PC-3 (cell line): Measurements from ENCODE around the gene RFPL1. TPM values are rescaled to one million over a fixed set of nuclear protein-coding genes. Genes with fewer than 3 reads are reported as not detected.

Experiments
- ATAC-seq: fragments of 200-7000 bp; cut with Tn5 transposase; 2 replicates; pipeline ENCODE4 v1.9.1; 2020; ENCODE audit warnings: mild to moderate bottlenecking, moderate library complexity
- BruUV-seq: library from RNA; stranded (reverse); fragments of 400-500 nt; replicated peaks from 2 replicates; lab custom pipeline; 2021; lab: Mats Ljungman, UMichigan
- CTCF ChIA-PET: fragments of 300-600 bp; sonication (Branson Sonifier 250); formaldehyde crosslinking; loops from one replicate; lab custom pipeline; 2022; ENCODE audit warnings: antibody characterized with exemption; lab: Charles Lee
- POLR2A ChIA-PET: fragments of 300-600 bp; sonication (Branson Sonifier 250); formaldehyde crosslinking; loops from one replicate; lab custom pipeline; 2022; ENCODE audit warnings: antibody characterized with exemption; ENCODE audit not compliant: unreplicated experiment; lab: Charles Lee
- DNase-seq: peaks from one replicate; pipeline ENCODE4 v3.0.0-alpha.2; 2015
- H2AFZ ChIP-seq: fragments of 300-600 bp; sonication (generic); 2 replicates; pipeline ENCODE4 v1.6.0; 2016; ENCODE audit warnings: antibody characterized with exemption, low read length
- H3F3A ChIP-seq: fragments of 300-600 bp; sonication (generic); one replicate; pipeline ENCODE4 v1.6.0; 2017; ENCODE audit warnings: antibody characterized with exemption, low read length, control low read depth, mild to moderate bottlenecking; ENCODE audit not compliant: unreplicated experiment
- H3K27ac ChIP-seq: fragments of 300-600 bp; sonication (generic); 2 replicates; pipeline ENCODE4 v1.5.1; 2016; ENCODE audit warnings: mild to moderate bottlenecking, low read length
- H3K27me3 ChIP-seq: fragments of 300-600 bp; sonication (generic); 2 replicates; pipeline ENCODE4 v1.6.1; 2016; ENCODE audit warnings: low read length, mixed read lengths
- H3K36me3 ChIP-seq: fragments of 300-600 bp; sonication (generic); 2 replicates; pipeline ENCODE4 v1.6.1; 2016; ENCODE audit warnings: low read depth, mixed run types, low read length, mixed read lengths
- H3K4me1 ChIP-seq: fragments of 300-600 bp; sonication (generic); 2 replicates; pipeline ENCODE4 v1.5.1; 2016; ENCODE audit warnings: low read length; ENCODE audit not compliant: insufficient read depth
- H3K4me2 ChIP-seq: fragments of 300-600 bp; sonication (generic); 2 replicates; pipeline ENCODE4 v1.6.0; 2016; ENCODE audit warnings: low read length
- H3K4me3 ChIP-seq: fragments of 300-600 bp; sonication (generic); 2 replicates; pipeline ENCODE4 v1.5.1; 2016; ENCODE audit warnings: mild to moderate bottlenecking, low read length, mixed read lengths
- H3K79me2 ChIP-seq: fragments of 300-600 bp; sonication (generic); 2 replicates; pipeline ENCODE4 v1.6.1; 2017; ENCODE audit warnings: low read length, mixed read lengths
- H3K9ac ChIP-seq: fragments of 300-600 bp; sonication (generic); 2 replicates; pipeline ENCODE4 v1.6.0; 2016; ENCODE audit warnings: mild to moderate bottlenecking, low read length
- H3K9me2 ChIP-seq: fragments of 300-600 bp; sonication (generic); replicated peaks from 2 replicates; pipeline ENCODE4 v1.6.1; 2016; ENCODE audit warnings: mixed run types, low read length, mixed read lengths
- H3K9me3 ChIP-seq: fragments of 300-600 bp; sonication (generic); 2 replicates; pipeline ENCODE4 v1.6.1; 2016; ENCODE audit warnings: low read length, mixed read lengths
- H4K20me1 ChIP-seq: fragments of 300-600 bp; sonication (generic); 2 replicates; pipeline ENCODE4 v1.6.1; 2016; ENCODE audit warnings: low read length, mixed read lengths
- EZH2 ChIP-seq: fragments of 300-600 bp; sonication (generic); IDR thresholded peaks from one replicate; pipeline ENCODE4 v1.6.1; 2017; ENCODE audit warnings: antibody characterized with exemption, mild to moderate bottlenecking, low read length; ENCODE audit not compliant: unreplicated experiment
- EZH2phosphoT487 ChIP-seq: fragments of 300-600 bp; sonication (generic); IDR thresholded peaks from 2 replicates; pipeline ENCODE4 v1.6.1; 2018; ENCODE audit warnings: mild to moderate bottlenecking, antibody characterized with exemption, low read length, borderline replicate concordance
- intact Hi-C: fragments of 100-400 bp; cut with micrococcal nuclease; formaldehyde crosslinking; loops from 2 replicates; pipeline ENCODE4 v1.9.0; 2023
- total RNA-seq: library from RNA; depleted of rRNA; stranded (reverse); fragments of >200 nt; gene quantifications from 2 replicates; pipeline ENCODE4 v1.2.3, GENCODE V29; 2014
- TF ChIP-seq, protein P1 (sequence below): fragments of 300-600 bp; sonication (generic); conservative IDR thresholded peaks from 2 replicates; pipeline ENCODE4 v1.5.1; 2017; ENCODE audit warnings: antibody characterized with exemption, low read depth, mild to moderate bottlenecking, low read length

Gene RFPL1
- total RNA-seq, 1 experiment from 2014 or later = not detected

DNA sequence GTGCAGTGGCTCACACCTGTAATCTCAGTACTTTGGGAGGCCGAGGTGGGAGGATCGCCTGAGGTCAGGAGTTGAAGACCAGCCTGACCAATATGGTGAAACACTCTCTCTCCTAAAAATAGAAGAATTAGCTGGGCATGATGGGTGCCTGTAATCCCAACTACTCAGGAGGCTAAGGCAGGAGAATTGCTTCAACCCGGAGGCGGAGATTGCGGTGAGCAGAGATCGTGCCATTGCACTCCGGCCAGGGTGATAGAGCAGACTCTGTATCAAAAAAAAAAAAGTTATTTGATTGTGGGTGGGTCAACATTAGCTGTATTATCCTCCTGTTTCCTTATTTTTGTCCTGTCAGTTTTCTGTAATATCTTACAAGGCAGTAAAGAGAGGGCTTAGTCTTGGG is 11.9 kb upstream of the RFPL1 start:
- Histone ChIP-seq H3K9me3 (no peaks in the 10 kb centered on the region), H3K27ac (no peak overlapping the region), H3K4me1 (no peaks in the 10 kb centered on the region), H3K9me2 (no peaks in the 10 kb centered on the region), H3K36me3 (no peaks in the 10 kb centered on the region), H3K9ac (no peak overlapping the region), H2AFZ (no peak overlapping the region), H3K27me3 (peaks cover 22% of the 10 kb centered on the region), H3K4me2 (no peak overlapping the region), H3F3A (no peaks in the 10 kb centered on the region), H3K79me2 (no peaks in the 10 kb centered on the region), H4K20me1 (no peaks in the 10 kb centered on the region), H3K4me3 (no peak overlapping the region)
- ChIA-PET CTCF (no interaction called here), POLR2A (no interaction called here)
- ATAC-seq (no peak), DNase-seq (no peak)
- intact Hi-C loops = no loop called here
- TF ChIP-seq EZH2 = no peak
- BruUV-seq = no TSS peak

DNA sequence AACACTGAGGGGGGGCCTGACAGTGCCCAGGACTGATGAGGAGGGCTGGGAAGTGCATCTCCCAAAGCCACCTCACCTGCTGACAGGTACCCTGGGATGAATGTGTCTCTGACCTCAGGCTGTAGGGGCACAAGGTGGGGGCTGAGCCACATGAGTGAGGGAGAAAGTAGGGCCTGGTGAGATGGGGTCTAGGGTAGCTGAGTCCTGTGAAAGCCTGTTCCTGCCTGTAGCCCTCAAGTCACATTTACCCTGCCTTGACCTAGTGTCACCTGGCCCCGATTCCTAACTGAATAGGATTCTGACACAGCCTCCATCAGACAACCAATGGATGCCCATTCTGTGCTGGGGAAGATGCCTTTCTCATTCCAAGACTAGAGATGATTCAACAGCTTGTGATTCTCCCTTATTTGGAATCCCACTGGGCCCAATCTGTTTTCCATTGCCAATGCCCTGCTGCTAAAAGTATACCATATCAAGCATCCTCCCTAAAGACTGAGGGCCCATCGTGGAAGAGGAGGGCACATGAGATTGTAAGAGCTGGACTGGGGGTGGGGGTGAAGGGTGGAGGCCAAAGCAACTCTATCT is 11.1 kb upstream of the RFPL1 start:
- CTCF ChIA-PET = no interaction called here
- H3K27ac ChIP-seq = no peak overlapping the region
- H3K4me1 ChIP-seq = no peaks in the 10 kb centered on the region
- no peaks in the 10 kb centered on the region for H4K20me1 ChIP-seq
- H3K4me2 ChIP-seq = no peak overlapping the region
- H3K9me2 ChIP-seq = no peaks in the 10 kb centered on the region
- H3K27me3 ChIP-seq = peaks cover 22% of the 10 kb centered on the region
- intact Hi-C loops = no loop called here
- POLR2A ChIA-PET = no interaction called here
- no peaks in the 10 kb centered on the region for H3K36me3 ChIP-seq
- no peak overlapping the region for H3K9ac ChIP-seq
- H2AFZ ChIP-seq = no peak overlapping the region
- no peaks in the 10 kb centered on the region for H3K9me3 ChIP-seq
- H3K4me3 ChIP-seq = no peak overlapping the region
- H3K79me2 ChIP-seq = no peaks in the 10 kb centered on the region
- TF ChIP-seq, protein P1, sequence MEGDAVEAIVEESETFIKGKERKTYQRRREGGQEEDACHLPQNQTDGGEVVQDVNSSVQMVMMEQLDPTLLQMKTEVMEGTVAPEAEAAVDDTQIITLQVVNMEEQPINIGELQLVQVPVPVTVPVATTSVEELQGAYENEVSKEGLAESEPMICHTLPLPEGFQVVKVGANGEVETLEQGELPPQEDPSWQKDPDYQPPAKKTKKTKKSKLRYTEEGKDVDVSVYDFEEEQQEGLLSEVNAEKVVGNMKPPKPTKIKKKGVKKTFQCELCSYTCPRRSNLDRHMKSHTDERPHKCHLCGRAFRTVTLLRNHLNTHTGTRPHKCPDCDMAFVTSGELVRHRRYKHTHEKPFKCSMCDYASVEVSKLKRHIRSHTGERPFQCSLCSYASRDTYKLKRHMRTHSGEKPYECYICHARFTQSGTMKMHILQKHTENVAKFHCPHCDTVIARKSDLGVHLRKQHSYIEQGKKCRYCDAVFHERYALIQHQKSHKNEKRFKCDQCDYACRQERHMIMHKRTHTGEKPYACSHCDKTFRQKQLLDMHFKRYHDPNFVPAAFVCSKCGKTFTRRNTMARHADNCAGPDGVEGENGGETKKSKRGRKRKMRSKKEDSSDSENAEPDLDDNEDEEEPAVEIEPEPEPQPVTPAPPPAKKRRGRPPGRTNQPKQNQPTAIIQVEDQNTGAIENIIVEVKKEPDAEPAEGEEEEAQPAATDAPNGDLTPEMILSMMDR = no peak
- TF ChIP-seq EZH2phosphoT487 = no peak
- TF ChIP-seq EZH2 = no peak
- ATAC-seq (no peak), DNase-seq (no peak)
- no peaks in the 10 kb centered on the region for H3F3A ChIP-seq
- no TSS peak for BruUV-seq

DNA sequence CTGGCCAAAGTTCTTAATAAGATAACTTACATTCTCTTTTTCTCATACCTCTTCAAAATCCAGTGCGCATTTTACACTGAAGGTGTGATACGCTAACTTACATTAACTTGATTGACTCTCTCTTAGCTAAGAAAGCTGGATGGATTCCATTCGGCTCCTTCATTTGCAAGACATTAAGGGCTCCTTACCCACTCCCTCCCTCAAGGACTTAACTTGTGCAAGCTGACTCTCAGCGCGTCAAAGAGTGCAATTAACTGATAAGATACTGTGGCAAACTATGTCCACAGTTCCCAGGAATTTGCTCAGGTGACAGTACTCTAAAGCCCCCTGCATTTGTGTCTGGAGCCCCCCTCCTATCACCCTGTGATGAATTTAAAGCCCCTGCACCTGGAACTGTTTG is 6.4 kb upstream of the RFPL1 start:
- CTCF ChIA-PET = no interaction called here
- DNase-seq = no peak

More for the DNA sequence above, 6.4 kb upstream of the RFPL1 start:
- no peaks in the 10 kb centered on the region for H3K79me2 ChIP-seq
- intact Hi-C loops = no loop called here
- TF ChIP-seq EZH2 = no peak
- TF ChIP-seq EZH2phosphoT487 = no peak
- TF ChIP-seq, protein P1 = no peak
- peaks cover 22% of the 10 kb centered on the region for H3K27me3 ChIP-seq
- H3K9me2 ChIP-seq = no peaks in the 10 kb centered on the region
- no peak overlapping the region for H3K27ac ChIP-seq
- no peak for ATAC-seq
- no peak overlapping the region for H3K9ac ChIP-seq
- no peak overlapping the region for H3K4me3 ChIP-seq
- no TSS peak for BruUV-seq
- no peaks in the 10 kb centered on the region for H3K36me3 ChIP-seq
- H3K4me2 ChIP-seq = no peak overlapping the region
- H2AFZ ChIP-seq = no peak overlapping the region
- H3K4me1 ChIP-seq = no peaks in the 10 kb centered on the region
- no peaks in the 10 kb centered on the region for H3F3A ChIP-seq
- H3K9me3 ChIP-seq = no peaks in the 10 kb centered on the region
- H4K20me1 ChIP-seq = no peaks in the 10 kb centered on the region
- POLR2A ChIA-PET = no interaction called here
